Peyer's patch (tissue), 4 donors: ENCODE data around the gene HS3ST5. TPM values are rescaled to one million over a fixed set of nuclear protein-coding genes. Genes with fewer than 3 reads are reported as not detected.

Experiments
- DNase-seq, 3 donors: peaks; one replicate each; pipeline ENCODE4 v3.0.0-alpha.2; 2017 to 2019
- H3K27ac ChIP-seq, 4 donors: fragments of 200-600 bp; sonication (generic); one replicate each; pipeline ENCODE4 v1.5.1; 2016 to 2019
- H3K27me3 ChIP-seq, 2 donors: fragments of 200-600 bp; sonication (generic); one replicate each; pipeline ENCODE4 v1.5.1; 2019
- H3K36me3 ChIP-seq, 3 donors: fragments of 200-600 bp; sonication (generic); one replicate each; pipeline ENCODE4 v1.5.1; 2016 to 2019
- H3K4me1 ChIP-seq, 4 donors: fragments of 200-600 bp; sonication (generic); one replicate each; pipeline ENCODE4 v1.5.1; 2016 to 2019
- H3K4me3 ChIP-seq, 4 donors: fragments of 200-600 bp; sonication (generic); 1 replicate in 3 of 4; 2 replicates in 1 of 4; pipeline ENCODE4 v1.5.1; 2016 to 2019; ENCODE audit warnings: mild to moderate bottlenecking in 1 of 4
- H3K9me3 ChIP-seq, 4 donors: fragments of 200-600 bp; sonication (generic); one replicate each; pipeline ENCODE4 v1.5.1; 2016 to 2019; ENCODE audit warnings: mild to moderate bottlenecking in 1 of 4
- CTCF ChIP-seq, 6 experiments: fragments of 450-650 bp in 4 of 6; fragments of 200-600 bp in 2 of 6; sonication (generic) in 1 of 6; IDR thresholded peaks; one replicate each; pipeline ENCODE4 v1.5.1; 2017 to 2019; ENCODE audit warnings: antibody characterized with exemption in 6 of 6, mild to moderate bottlenecking in 3 of 6, moderate library complexity in 1 of 6
- POLR2A ChIP-seq, 2 donors: fragments of 450-650 bp; IDR thresholded peaks; one replicate each; pipeline ENCODE4 v1.5.1; 2017; ENCODE audit warnings: antibody characterized with exemption in 2 of 2, mild to moderate bottlenecking in 2 of 2, moderate library complexity in 2 of 2
- total RNA-seq, 4 donors: library from RNA; depleted of rRNA; stranded (reverse); fragments of >200 nt; gene quantifications; one replicate each; pipeline ENCODE4 v1.1.0, GENCODE V29; 2016

HS3ST5 gene
- total RNA-seq, 4 donors from 2014 or later = not detected

GRCh38 chr6:114100215-114100994, 242.4 kb downstream of the HS3ST5 start:
- TF ChIP-seq CTCF (IDR thresholded peaks at IDR 0.05) (no peak), POLR2A (IDR thresholded peaks at IDR 0.05) (no peak)
- H3K36me3 ChIP-seq = no peaks in the 10 kb centered on the region
- H3K4me1 ChIP-seq = no peaks in the 10 kb centered on the region
- H3K9me3 ChIP-seq = no peaks in the 10 kb centered on the region
- DNase-seq = no peak
- no peaks in the 10 kb centered on the region for H3K27me3 ChIP-seq
- no peak overlapping the region for H3K27ac ChIP-seq
- H3K4me3 ChIP-seq = no peak overlapping the region

GRCh38 chr6:114096561-114097172, 246.2 kb downstream of the HS3ST5 start:
- TF ChIP-seq CTCF (IDR thresholded peaks at IDR 0.05) = peak; percentile 6 to 75 (median 53)
- TF ChIP-seq POLR2A (IDR thresholded peaks at IDR 0.05) = no peak
- no peaks in the 10 kb centered on the region for H3K27me3 ChIP-seq
- H3K9me3 ChIP-seq = no peaks in the 10 kb centered on the region
- no peak overlapping the region for H3K27ac ChIP-seq
- DNase-seq = no peak
- no peaks in the 10 kb centered on the region for H3K4me1 ChIP-seq
- H3K4me3 ChIP-seq = no peak overlapping the region
- H3K36me3 ChIP-seq = no peaks in the 10 kb centered on the region

GRCh38 chr6:114092943-114093342, 249.9 kb downstream of the HS3ST5 start:
- H3K4me1 ChIP-seq = no peaks in the 10 kb centered on the region
- no peaks in the 10 kb centered on the region for H3K9me3 ChIP-seq
- H3K4me3 ChIP-seq = no peak overlapping the region
- TF ChIP-seq CTCF (IDR thresholded peaks at IDR 0.05) (no peak), POLR2A (IDR thresholded peaks at IDR 0.05) (no peak)
- no peaks in the 10 kb centered on the region for H3K27me3 ChIP-seq
- no peaks in the 10 kb centered on the region for H3K36me3 ChIP-seq
- no peak for DNase-seq
- no peak overlapping the region for H3K27ac ChIP-seq

GRCh38 chr6:114090626-114091025, 252.2 kb downstream of the HS3ST5 start:
- TF ChIP-seq POLR2A (IDR thresholded peaks at IDR 0.05) = no peak

GRCh38 chr6:114087496-114087895, 255.3 kb downstream of the HS3ST5 start:
- Histone ChIP-seq H3K27me3 (no peaks in the 10 kb centered on the region), H3K36me3 (no peaks in the 10 kb centered on the region), H3K27ac (no peak overlapping the region), H3K4me3 (no peak overlapping the region), H3K9me3 (no peaks in the 10 kb centered on the region), H3K4me1 (no peaks in the 10 kb centered on the region)
- DNase-seq = no peak
- TF ChIP-seq POLR2A (IDR thresholded peaks at IDR 0.05) (no peak), CTCF (IDR thresholded peaks at IDR 0.05) (no peak)

More at GRCh38 chr6:114090626-114091025, 252.2 kb downstream of the HS3ST5 start:
- DNase-seq = no peak
- Histone ChIP-seq H3K4me1 (no peaks in the 10 kb centered on the region), H3K36me3 (no peaks in the 10 kb centered on the region), H3K27me3 (no peaks in the 10 kb centered on the region), H3K27ac (no peak overlapping the region), H3K4me3 (no peak overlapping the region), H3K9me3 (no peaks in the 10 kb centered on the region)

GRCh38 chr6:114085211-114085610, 257.6 kb downstream of the HS3ST5 start:
- H3K27me3 ChIP-seq = no peaks in the 10 kb centered on the region
- TF ChIP-seq POLR2A (IDR thresholded peaks at IDR 0.05) (no peak), CTCF (IDR thresholded peaks at IDR 0.05) (no peak)
- H3K9me3 ChIP-seq = no peaks in the 10 kb centered on the region
- no peak overlapping the region for H3K4me3 ChIP-seq
- H3K27ac ChIP-seq = no peak overlapping the region
- H3K36me3 ChIP-seq = no peaks in the 10 kb centered on the region
- no peak for DNase-seq
- no peaks in the 10 kb centered on the region for H3K4me1 ChIP-seq
